Left renal cortex interstitium (tissue), 4 donors: ENCODE data around the gene SYCP2. TPM values are rescaled to one million over a fixed set of nuclear protein-coding genes. Genes with fewer than 3 reads are reported as not detected.
A peak's percentile ranks its signal among the peaks of the same experiment; 100 is the strongest.

Source experiments
- DNase-seq, 4 donors: peaks; one replicate each; pipeline ENCODE4 v3.0.0-alpha.2; 2013; ENCODE audit warnings: low read depth in 4 of 4, low spot score in 2 of 4, missing footprints in 1 of 4
- polyA plus RNA-seq, 4 donors: library from polyadenylated mRNA; unstranded; fragments of 120-200 nt; gene quantifications; one replicate each; pipeline ENCODE4 v1.2.1, GENCODE V29; 2013; ENCODE audit not compliant: insufficient read length in 4 of 4

SYCP2 gene
- polyA plus RNA-seq, 4 donors, result 5.2 to 11.3 (median 7.8) TPM

GRCh38 chr20:59945731-59946130, 12.3 kb upstream of the SYCP2 start:
- no peak for DNase-seq

- no peak for DNase-seq
Observed at GRCh38 chr20:59945175-59945574, 11.7 kb upstream of the SYCP2 start.

- no peak for DNase-seq
Observed at GRCh38 chr20:59944726-59945125, 11.3 kb upstream of the SYCP2 start.

GRCh38 chr20:59942245-59942644, 8.8 kb upstream of the SYCP2 start:
- no peak for DNase-seq

- no peak for DNase-seq
Observed at GRCh38 chr20:59940956-59941294, 7.5 kb upstream of the SYCP2 start.

GRCh38 chr20:59940129-59940955, 6.9 kb upstream of the SYCP2 start, which contains the start of the genes FAM217B and PPP1R3D:
FAM217B (plus strand) TSS chr20:59940389; CDS start chr20:59943944, 3,555 bp downstream.
PPP1R3D (minus strand) TSS chr20:59940305; CDS start chr20:59939931, 374 bp downstream.
- DNase-seq, result peak; percentile 81 to 94 (median 90)

- DNase-seq, result no peak
Observed at GRCh38 chr20:59939879-59940128, 6.4 kb upstream of the SYCP2 start.

GRCh38 chr20:59939052-59939878, 5.8 kb upstream of the SYCP2 start:
- DNase-seq, result no peak

- DNase-seq, result no peak
Observed at GRCh38 chr20:59938696-59939051, 5.2 kb upstream of the SYCP2 start.

- no peak for DNase-seq
Observed at GRCh38 chr20:59938221-59938620, 4.8 kb upstream of the SYCP2 start.

GRCh38 chr20:59937150-59937549, 3.7 kb upstream of the SYCP2 start:
- DNase-seq, result no peak

- no peak for DNase-seq
Observed at GRCh38 chr20:59936409-59936808, 3.0 kb upstream of the SYCP2 start.

GRCh38 chr20:59935457-59936185, 2.2 kb upstream of the SYCP2 start:
- no peak for DNase-seq

- DNase-seq, result peak; percentile 41 to 62 (median 61)
Observed at GRCh38 chr20:59933849-59934585, 580 bp upstream of the SYCP2 start.

GRCh38 chr20:59932616-59933295, 681 bp downstream of the SYCP2 start:
- DNase-seq, result no peak

GRCh38 chr20:59931511-59932312, 1.7 kb downstream of the SYCP2 start:
- no peak for DNase-seq

- no peak for DNase-seq
Observed at GRCh38 chr20:59925899-59926298, 7.5 kb downstream of the SYCP2 start.

- DNase-seq, result no peak
Observed at GRCh38 chr20:59925359-59925758, 8.1 kb downstream of the SYCP2 start.

- DNase-seq, result no peak
Observed at GRCh38 chr20:59923514-59923913, 9.9 kb downstream of the SYCP2 start.
